ENCODE results near the gene CCDC146. TPM values are rescaled to one million over a fixed set of nuclear protein-coding genes. Genes with fewer than 3 reads are reported as not detected.
"Not testable (repeated sequence)": the region's sequence is repeated elsewhere in the genome, so short reads cannot be mapped to it uniquely, and the experiment has no call there.

The CCDC146 gene
- total and polyA plus RNA-seq, 2 of the 8 experiments (the other 6 are each of a cell fraction or from before 2014, with no cell fraction given): 0.88 to 2.4 TPM

GRCh38 chr7:77107659-77108058 is 14.8 kb upstream of the CCDC146 start:
- H2BK5ac ChIP-seq (ENCODE audit: low read depth, low read length); H2AK5ac ChIP-seq (ENCODE audit: low read depth, low read length); H3K79me1 ChIP-seq (ENCODE audit: low read depth, low read length); DNase-seq (ENCODE audit: low read depth in 1 of 2, low spot score in 2 of 2); H2BK12ac ChIP-seq (ENCODE audit: low read depth, low read length); H2BK20ac ChIP-seq (ENCODE audit: low read length); H3K9me3 ChIP-seq (ENCODE audit: insufficient read depth in 2 of 2, low read depth in 1 of 2, low read length in 1 of 2); H3K9ac ChIP-seq (replicated peaks in 1 of 4; ENCODE audit: extremely low read depth in 1 of 4, low read depth in 3 of 4, low read length in 3 of 4); H3K23me2 ChIP-seq (ENCODE audit: low read depth, low read length); H4K91ac ChIP-seq (replicated peaks; ENCODE audit: insufficient read length, low read length); H4K5ac ChIP-seq (ENCODE audit: insufficient read length, low read depth, low read length); H3K14ac ChIP-seq (ENCODE audit: insufficient read length); H4K20me1 ChIP-seq (replicated peaks in 1 of 2; ENCODE audit: control insufficient read depth in 1 of 2, insufficient read depth in 2 of 2, low read length in 2 of 2); H2BK15ac ChIP-seq (ENCODE audit: low read length); H3K27me3 ChIP-seq (replicated peaks in 1 of 4; ENCODE audit: control insufficient read depth in 3 of 4, extremely low read depth in 1 of 4, insufficient read depth in 3 of 4, low read length in 3 of 4); H3K79me2 ChIP-seq (ENCODE audit: control insufficient read depth in 1 of 2, insufficient read depth in 2 of 2, low read length in 2 of 2); FAIRE-seq; POLR2A ChIA-PET (ENCODE audit: partially characterized antibody); H2AFZ ChIP-seq (ENCODE audit: low read length); H3K23ac ChIP-seq (ENCODE audit: insufficient read length); H3K4ac ChIP-seq (replicated peaks; ENCODE audit: insufficient read length, low read depth, low read length); H3K36me3 ChIP-seq (ENCODE audit: control insufficient read depth in 2 of 4, insufficient read depth in 4 of 4, low read length in 3 of 4); H3K56ac ChIP-seq (replicated peaks; ENCODE audit: insufficient read length, low read depth, low read length); H2BK120ac ChIP-seq (replicated peaks; ENCODE audit: low read depth, low read length); H3K4me3 ChIP-seq (ENCODE audit: extremely low read depth in 1 of 4, insufficient read depth in 2 of 4, low read depth in 3 of 4, low read length in 4 of 4); H3K4me1 ChIP-seq (replicated peaks in 1 of 4; ENCODE audit: control insufficient read depth in 3 of 4, insufficient read depth in 4 of 4, low read length in 3 of 4); CTCF ChIA-PET (ENCODE audit: partially characterized antibody); H4K8ac ChIP-seq (ENCODE audit: extremely low read depth, insufficient read depth, low read length); H3K4me2 ChIP-seq (ENCODE audit: insufficient read depth in 1 of 2, low read depth in 2 of 2, low read length in 2 of 2); H3K27ac ChIP-seq (ENCODE audit: low read depth, low read length); H3K18ac ChIP-seq (ENCODE audit: extremely low read depth, low read length): not testable (repeated sequence)
- 84% methylated on average over 3 of the region's 3 CpGs; no CpG with 5 or more reads in 1 of the 2 experiments for WGBS, 2 experiments (ENCODE audit: extremely low coverage in 1 of 2, insufficient coverage in 1 of 2, insufficient read length in 1 of 2, insufficient replicate concordance in 2 of 2, low coverage in 1 of 2, low lambda C conversion rate in 2 of 2, missing lambda C conversion rate in 1 of 2)

- H3K23ac ChIP-seq (ENCODE audit: insufficient read length); H2BK15ac ChIP-seq (ENCODE audit: low read length); H2BK20ac ChIP-seq (ENCODE audit: low read length); H2AK5ac ChIP-seq (ENCODE audit: low read depth, low read length); H2BK12ac ChIP-seq (ENCODE audit: low read depth, low read length); H4K5ac ChIP-seq (ENCODE audit: insufficient read length, low read depth, low read length); H3K14ac ChIP-seq (ENCODE audit: insufficient read length); H3K4me3 ChIP-seq (ENCODE audit: extremely low read depth in 1 of 4, insufficient read depth in 2 of 4, low read depth in 3 of 4, low read length in 4 of 4); H3K4ac ChIP-seq (replicated peaks; ENCODE audit: insufficient read length, low read depth, low read length); H3K56ac ChIP-seq (replicated peaks; ENCODE audit: insufficient read length, low read depth, low read length); H3K27ac ChIP-seq (ENCODE audit: low read depth, low read length); POLR2A ChIA-PET (ENCODE audit: partially characterized antibody); H3K18ac ChIP-seq (ENCODE audit: extremely low read depth, low read length); DNase-seq (ENCODE audit: low read depth in 1 of 2, low spot score in 2 of 2); H3K36me3 ChIP-seq (ENCODE audit: control insufficient read depth in 2 of 4, insufficient read depth in 4 of 4, low read length in 3 of 4); H4K8ac ChIP-seq (ENCODE audit: extremely low read depth, insufficient read depth, low read length); H3K79me1 ChIP-seq (ENCODE audit: low read depth, low read length); H2AFZ ChIP-seq (ENCODE audit: low read length); FAIRE-seq; H3K79me2 ChIP-seq (ENCODE audit: control insufficient read depth in 1 of 2, insufficient read depth in 2 of 2, low read length in 2 of 2); H3K9me3 ChIP-seq (ENCODE audit: insufficient read depth in 2 of 2, low read depth in 1 of 2, low read length in 1 of 2); H3K27me3 ChIP-seq (replicated peaks in 1 of 4; ENCODE audit: control insufficient read depth in 3 of 4, extremely low read depth in 1 of 4, insufficient read depth in 3 of 4, low read length in 3 of 4); H4K91ac ChIP-seq (replicated peaks; ENCODE audit: insufficient read length, low read length); H4K20me1 ChIP-seq (replicated peaks in 1 of 2; ENCODE audit: control insufficient read depth in 1 of 2, insufficient read depth in 2 of 2, low read length in 2 of 2); H3K23me2 ChIP-seq (ENCODE audit: low read depth, low read length); H3K4me1 ChIP-seq (replicated peaks in 1 of 4; ENCODE audit: control insufficient read depth in 3 of 4, insufficient read depth in 4 of 4, low read length in 3 of 4); H3K4me2 ChIP-seq (ENCODE audit: insufficient read depth in 1 of 2, low read depth in 2 of 2, low read length in 2 of 2); H2BK5ac ChIP-seq (ENCODE audit: low read depth, low read length); CTCF ChIA-PET (ENCODE audit: partially characterized antibody); H3K9ac ChIP-seq (replicated peaks in 1 of 4; ENCODE audit: extremely low read depth in 1 of 4, low read depth in 3 of 4, low read length in 3 of 4); H2BK120ac ChIP-seq (replicated peaks; ENCODE audit: low read depth, low read length): not testable (repeated sequence)
- 93% methylated on average over 1 of the region's 1 CpG; no CpG with 5 or more reads in 1 of the 2 experiments for WGBS, 2 experiments (ENCODE audit: extremely low coverage in 1 of 2, insufficient coverage in 1 of 2, insufficient read length in 1 of 2, insufficient replicate concordance in 2 of 2, low coverage in 1 of 2, low lambda C conversion rate in 2 of 2, missing lambda C conversion rate in 1 of 2)
These were observed 14.1 kb upstream of the CCDC146 start for GRCh38 chr7:77108362-77108761.

All from H1 (cell line).